ENCODE results near the gene C4BPB.

C4BPB gene

GRCh38 chr1:207112616-207113296, 24.1 kb downstream of the C4BPB start:
- no peak for DNase-seq (ENCODE audit: low read depth)
- no peak overlapping the region for H3K4me3 ChIP-seq (replicated peaks; ENCODE audit: low read depth, low read length)
- no peak for TF ChIP-seq CTCF (IDR thresholded peaks at IDR 0.05; ENCODE audit: low read length, missing control alignments)

GRCh38 chr1:207115269-207115668, 26.6 kb downstream of the C4BPB start:
- no peak for TF ChIP-seq CTCF (IDR thresholded peaks at IDR 0.05; ENCODE audit: low read length, missing control alignments)
- DNase-seq (ENCODE audit: low read depth) = peak; percentile 23

GRCh38 chr1:207124389-207124788, 35.7 kb downstream of the C4BPB start:
- TF ChIP-seq CTCF (IDR thresholded peaks at IDR 0.05; ENCODE audit: low read length, missing control alignments) = no peak
- no peak for DNase-seq (ENCODE audit: low read depth)
- no peak overlapping the region for H3K4me3 ChIP-seq (replicated peaks; ENCODE audit: low read depth, low read length)

More at GRCh38 chr1:207115269-207115668, 26.6 kb downstream of the C4BPB start:
- no peak overlapping the region for H3K4me3 ChIP-seq (replicated peaks; ENCODE audit: low read depth, low read length)

GRCh38 chr1:207128336-207128921, 39.8 kb downstream of the C4BPB start:
- H3K4me3 ChIP-seq (replicated peaks; ENCODE audit: low read depth, low read length) = no peak overlapping the region
- no peak for TF ChIP-seq CTCF (IDR thresholded peaks at IDR 0.05; ENCODE audit: low read length, missing control alignments)
- no peak for DNase-seq (ENCODE audit: low read depth)

GRCh38 chr1:207129053-207129452, 40.4 kb downstream of the C4BPB start:
- no peak overlapping the region for H3K4me3 ChIP-seq (replicated peaks; ENCODE audit: low read depth, low read length)
- no peak for TF ChIP-seq CTCF (IDR thresholded peaks at IDR 0.05; ENCODE audit: low read length, missing control alignments)
- no peak for DNase-seq (ENCODE audit: low read depth)

- no peak for TF ChIP-seq CTCF (IDR thresholded peaks at IDR 0.05; ENCODE audit: low read length, missing control alignments)
- no peak for DNase-seq (ENCODE audit: low read depth)
- no peak overlapping the region for H3K4me3 ChIP-seq (replicated peaks; ENCODE audit: low read depth, low read length)
Observed at GRCh38 chr1:207130252-207131036, 41.8 kb downstream of the C4BPB start.
